GM19452 (cell line): ENCODE results near the gene MAGI2.

Experiments used
- ATAC-seq: cut with Tn5 transposase; IDR thresholded peaks from one replicate; pipeline ENCODE4 v1.9.1; 2021; ENCODE audit not compliant: unreplicated experiment

Gene MAGI2

GRCh38 chr7:77985974-77986339 lies 1467.5 kb downstream of the MAGI2 start:
- ATAC-seq = no peak

DNA sequence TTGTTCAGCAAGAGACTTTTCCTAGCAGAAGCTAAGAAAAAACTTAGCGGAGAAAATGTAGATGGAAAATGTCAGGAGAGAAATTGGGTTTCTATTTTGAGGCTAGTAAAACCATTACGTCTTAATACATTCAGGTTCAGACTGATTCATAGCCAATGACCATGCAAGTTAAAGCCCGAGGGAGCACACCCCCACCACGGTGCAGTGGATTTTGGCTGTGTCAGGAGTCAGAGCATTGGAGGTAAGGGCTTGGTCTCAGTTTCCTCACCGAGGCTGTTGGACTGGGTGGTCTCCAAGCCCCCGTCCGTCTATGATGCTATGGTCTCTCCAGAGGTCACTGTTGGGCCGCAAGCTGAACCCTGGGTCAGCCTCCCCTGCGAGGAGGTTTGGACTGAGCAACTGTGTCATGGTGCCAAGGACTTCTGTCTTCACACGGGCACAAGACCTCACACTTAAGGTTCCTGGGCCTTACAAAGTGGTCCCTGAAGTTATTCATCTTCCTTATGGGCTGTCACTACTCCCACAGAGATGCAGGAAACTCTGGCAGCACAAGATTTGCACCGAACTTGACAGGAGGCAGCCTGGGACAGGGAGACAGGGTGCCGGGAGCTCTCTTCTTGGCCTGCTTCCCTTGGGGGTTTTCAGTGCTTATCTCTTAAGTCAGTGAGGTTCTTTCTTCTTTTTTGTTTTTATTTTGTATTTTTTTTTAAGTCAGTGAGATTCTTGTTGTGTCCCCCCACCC lies 1468.1 kb downstream of the MAGI2 start:
- no peak for ATAC-seq

GRCh38 chr7:77983973-77984372 lies 1469.5 kb downstream of the MAGI2 start:
- ATAC-seq = no peak

DNA sequence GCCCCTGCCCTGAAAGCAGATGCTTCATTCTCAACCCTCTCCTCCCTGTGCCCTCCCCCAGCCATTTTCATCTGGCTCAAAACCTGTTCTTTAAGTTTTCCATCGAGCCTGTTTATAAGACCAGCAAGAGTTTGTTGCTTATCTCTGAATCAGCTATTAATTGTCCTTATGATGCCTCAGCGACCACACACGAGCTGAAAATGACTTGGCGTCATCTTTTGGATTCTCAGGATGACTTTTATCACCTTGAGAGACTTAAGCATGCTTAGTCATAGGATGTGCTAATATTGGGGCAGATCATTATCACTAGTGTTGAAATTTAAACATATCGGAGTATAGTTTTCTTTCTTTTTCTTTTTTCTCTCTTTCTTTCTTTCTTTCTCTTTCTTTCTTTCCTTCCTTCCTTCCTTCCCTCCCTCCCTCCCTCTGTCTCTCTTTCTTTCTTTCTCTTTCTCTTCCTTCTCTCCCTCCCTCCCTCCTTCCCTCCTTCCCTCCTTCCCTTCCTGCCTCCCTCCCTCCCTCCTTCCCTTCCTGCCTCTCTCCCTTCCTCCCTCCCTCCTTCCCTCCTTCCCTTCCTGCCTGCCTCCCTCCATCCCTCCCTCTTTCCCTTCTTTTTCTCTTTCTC lies 1470.4 kb downstream of the MAGI2 start:
- ATAC-seq = no peak

DNA sequence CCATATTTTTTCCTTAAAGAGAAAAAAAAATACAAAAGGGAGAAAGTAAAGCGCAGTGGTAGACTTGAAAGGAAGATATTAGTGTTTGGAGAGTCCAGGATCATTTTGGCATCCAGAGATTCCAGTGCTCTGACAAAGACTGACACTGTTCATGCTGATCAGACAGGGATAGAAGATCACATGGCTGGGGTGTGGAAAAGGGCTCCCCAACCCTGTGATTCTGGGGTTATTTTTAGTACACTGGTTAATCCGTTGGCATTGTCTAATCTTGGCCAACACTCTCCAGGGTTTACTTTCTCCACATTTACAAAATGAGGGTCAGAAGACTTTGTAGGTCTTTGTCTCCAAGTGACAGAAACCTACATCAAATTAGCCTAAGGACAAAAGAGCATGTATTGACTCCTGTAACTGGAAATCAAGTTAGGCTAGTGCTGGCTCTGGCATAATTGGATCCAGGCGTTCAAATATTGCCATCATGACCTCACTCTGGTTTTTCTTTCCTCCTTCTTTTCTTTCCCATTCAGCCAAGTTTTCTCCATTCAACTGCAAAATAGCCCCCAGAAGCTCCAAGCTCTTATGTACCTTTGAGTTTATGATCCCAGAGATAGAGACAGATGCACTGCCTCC lies 1473.3 kb downstream of the MAGI2 start:
- no peak for ATAC-seq

DNA sequence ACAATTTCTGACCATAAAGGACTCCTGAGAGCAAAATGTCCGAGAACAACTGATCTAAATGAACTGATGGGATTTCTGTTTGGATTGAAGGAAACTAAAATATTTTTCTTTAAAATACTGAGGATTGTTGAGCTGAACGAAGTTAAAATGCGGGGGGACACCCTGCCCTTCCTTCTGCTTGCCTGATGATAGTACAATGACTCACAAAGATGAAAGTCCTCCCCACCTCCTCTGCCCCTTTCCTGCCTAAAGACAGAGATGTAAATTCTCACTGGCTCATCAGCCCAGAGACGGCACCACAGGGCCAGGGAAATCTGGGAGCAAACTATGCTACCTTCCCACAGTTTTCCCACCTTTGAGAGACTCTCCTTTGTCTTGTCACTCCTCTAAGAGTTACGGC lies 1474.2 kb downstream of the MAGI2 start:
- no peak for ATAC-seq

- ATAC-seq = no peak
These were observed 1477.6 kb downstream of the MAGI2 start for GRCh38 chr7:77975672-77976480.

DNA sequence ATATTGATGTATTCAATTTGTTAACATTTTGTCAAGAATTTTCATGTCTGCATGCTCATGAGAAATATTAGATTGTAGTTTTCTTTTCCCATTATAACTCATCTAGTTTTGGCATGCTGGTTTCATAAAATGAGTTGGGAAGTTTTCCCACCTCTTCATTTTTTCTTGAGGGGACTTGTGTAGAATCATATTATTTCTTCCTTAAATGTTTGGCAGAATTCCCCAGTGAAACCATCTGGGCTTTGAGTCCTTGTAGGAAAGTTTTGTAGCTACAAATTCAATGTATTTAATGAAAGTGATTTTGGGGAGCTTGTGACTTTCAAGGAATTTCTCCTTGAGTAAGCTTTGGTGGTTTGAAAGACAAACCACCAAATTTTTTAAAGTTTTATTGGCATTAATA lies 1481.7 kb downstream of the MAGI2 start:
- no peak for ATAC-seq

DNA sequence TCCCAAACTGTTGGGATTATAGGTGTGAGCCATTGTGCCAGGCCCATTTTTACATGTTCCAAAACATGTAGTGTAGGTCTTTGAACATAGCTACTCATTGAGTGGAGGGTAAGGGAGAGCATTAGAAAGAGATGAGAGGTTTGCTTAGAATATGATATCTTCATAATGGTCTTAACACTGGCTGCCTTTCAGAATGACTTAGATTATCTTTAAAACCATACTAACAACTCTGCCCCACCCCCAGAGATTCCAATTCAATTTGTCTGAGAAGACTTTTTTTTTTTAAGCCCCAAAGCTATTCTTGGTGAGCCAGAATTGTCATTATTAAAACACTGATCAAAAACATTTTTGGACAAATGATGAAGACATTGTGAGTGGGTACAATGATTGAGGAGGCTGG lies 1486.0 kb downstream of the MAGI2 start:
- no peak for ATAC-seq
